RWPE2 (cell line): ENCODE results near the gene AP1S1.
"Not testable (repeated sequence)": the region's sequence is repeated elsewhere in the genome, so short reads cannot be mapped to it uniquely, and the experiment has no call there.

Experiments
- ATAC-seq: fragments of 200-7000 bp; cut with Tn5 transposase; 3 replicates; pipeline ENCODE4 v1.9.1; 2021; ENCODE audit warnings: low read depth
- DNase-seq: peaks from one replicate; pipeline ENCODE4 v3.0.0-alpha.2; 2020; ENCODE audit warnings: low spot score
- H3K27ac ChIP-seq: fragments of 450-650 bp; 2 replicates; pipeline ENCODE4 v1.5.1; 2017; ENCODE audit warnings: mild to moderate bottlenecking; ENCODE audit not compliant: poor library complexity, severe bottlenecking
- H3K27me3 ChIP-seq: fragments of 250-450 bp; sonication (Bioruptor Pico); 2 replicates; pipeline ENCODE4 v1.5.1; 2021; ENCODE audit warnings: mild to moderate bottlenecking, moderate library complexity; ENCODE audit not compliant: insufficient read depth, poor library complexity, severe bottlenecking
- H3K36me3 ChIP-seq: fragments of 250-450 bp; sonication (Bioruptor Pico); 2 replicates; pipeline ENCODE4 v1.5.1; 2020; ENCODE audit warnings: low read depth, mild to moderate bottlenecking, moderate library complexity
- H3K4me1 ChIP-seq: fragments of 250-450 bp; sonication (Bioruptor Pico); 2 replicates; pipeline ENCODE4 v1.5.1; 2021; ENCODE audit warnings: mild to moderate bottlenecking, moderate library complexity; ENCODE audit not compliant: insufficient read depth, poor library complexity, severe bottlenecking
- H3K4me3 ChIP-seq: fragments of 250-450 bp; sonication (Bioruptor Pico); 2 replicates; pipeline ENCODE4 v1.5.1; 2021; ENCODE audit warnings: mild to moderate bottlenecking, moderate library complexity; ENCODE audit not compliant: severe bottlenecking
- H3K9me3 ChIP-seq: fragments of 250-450 bp; sonication (Bioruptor Pico); 2 replicates; pipeline ENCODE4 v1.5.1; 2021; ENCODE audit warnings: mild to moderate bottlenecking, moderate library complexity; ENCODE audit not compliant: severe bottlenecking
- TF ChIP-seq, protein P1 (sequence below): fragments of 450-650 bp; IDR thresholded peaks from one replicate; pipeline ENCODE4 v1.5.1; 2017; ENCODE audit warnings: mild to moderate bottlenecking, moderate library complexity; ENCODE audit not compliant: poor library complexity, severe bottlenecking

Gene AP1S1

DNA sequence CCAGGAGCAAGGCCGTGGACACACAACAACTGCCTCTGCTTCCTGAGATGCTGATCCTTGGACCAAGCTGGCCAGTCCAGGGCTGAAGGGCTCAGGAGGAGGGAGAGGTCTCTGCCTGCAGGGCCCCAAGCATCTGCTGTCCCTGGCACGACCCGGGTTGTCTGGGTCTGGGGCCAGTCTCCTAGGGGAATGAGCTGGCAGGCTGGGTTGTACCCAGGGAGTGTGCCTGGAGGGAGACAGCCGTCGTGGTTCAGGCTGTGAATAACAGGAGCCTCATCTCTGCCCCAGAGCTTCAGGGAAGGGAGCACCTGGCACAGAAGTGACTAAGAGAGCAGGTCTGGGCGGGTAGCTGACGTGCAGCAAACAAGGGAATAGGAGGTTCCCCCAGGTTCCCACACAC lies 45.3 kb upstream of the AP1S1 start:
- Histone ChIP-seq H3K36me3 (no peaks in the 10 kb centered on the region), H3K27ac (peak overlapping the region; percentile 85), H3K9me3 (no peaks in the 10 kb centered on the region), H3K4me3 (no peak overlapping the region), H3K4me1 (peaks cover 15% of the 10 kb centered on the region), H3K27me3 (no peaks in the 10 kb centered on the region)
- ATAC-seq (peak; percentile 99), DNase-seq (peak; percentile 93)
- TF ChIP-seq, protein P1, sequence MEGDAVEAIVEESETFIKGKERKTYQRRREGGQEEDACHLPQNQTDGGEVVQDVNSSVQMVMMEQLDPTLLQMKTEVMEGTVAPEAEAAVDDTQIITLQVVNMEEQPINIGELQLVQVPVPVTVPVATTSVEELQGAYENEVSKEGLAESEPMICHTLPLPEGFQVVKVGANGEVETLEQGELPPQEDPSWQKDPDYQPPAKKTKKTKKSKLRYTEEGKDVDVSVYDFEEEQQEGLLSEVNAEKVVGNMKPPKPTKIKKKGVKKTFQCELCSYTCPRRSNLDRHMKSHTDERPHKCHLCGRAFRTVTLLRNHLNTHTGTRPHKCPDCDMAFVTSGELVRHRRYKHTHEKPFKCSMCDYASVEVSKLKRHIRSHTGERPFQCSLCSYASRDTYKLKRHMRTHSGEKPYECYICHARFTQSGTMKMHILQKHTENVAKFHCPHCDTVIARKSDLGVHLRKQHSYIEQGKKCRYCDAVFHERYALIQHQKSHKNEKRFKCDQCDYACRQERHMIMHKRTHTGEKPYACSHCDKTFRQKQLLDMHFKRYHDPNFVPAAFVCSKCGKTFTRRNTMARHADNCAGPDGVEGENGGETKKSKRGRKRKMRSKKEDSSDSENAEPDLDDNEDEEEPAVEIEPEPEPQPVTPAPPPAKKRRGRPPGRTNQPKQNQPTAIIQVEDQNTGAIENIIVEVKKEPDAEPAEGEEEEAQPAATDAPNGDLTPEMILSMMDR: no peak

DNA sequence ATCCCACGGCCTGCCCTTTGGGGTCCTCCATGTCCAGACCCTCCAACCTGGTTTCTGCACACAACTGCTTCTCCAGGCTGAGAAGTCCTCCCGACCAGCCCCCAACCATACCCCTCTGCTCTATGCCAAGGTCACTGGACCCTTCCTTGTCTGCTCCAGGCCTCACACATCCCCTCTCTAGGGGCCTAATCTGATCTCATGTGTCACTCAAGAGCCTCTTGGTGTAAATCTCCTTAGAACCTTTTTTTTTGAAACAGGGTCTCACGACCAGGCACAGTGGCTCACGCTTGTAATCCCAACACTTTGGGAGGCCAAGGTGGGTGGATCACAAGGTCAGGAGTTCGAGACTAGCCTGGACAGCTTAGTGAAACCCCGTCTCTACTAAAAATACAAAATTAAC lies 44.9 kb upstream of the AP1S1 start:
- H3K9me3 ChIP-seq: no peaks in the 10 kb centered on the region
- ATAC-seq (peak; percentile 24), DNase-seq (no peak)
- no peak overlapping the region for H3K4me3 ChIP-seq
- H3K36me3 ChIP-seq: no peaks in the 10 kb centered on the region
- peaks cover 15% of the 10 kb centered on the region for H3K4me1 ChIP-seq
- H3K27me3 ChIP-seq: no peaks in the 10 kb centered on the region
- H3K27ac ChIP-seq: peak overlapping the region; percentile 85
- TF ChIP-seq, protein P1: no peak

DNA sequence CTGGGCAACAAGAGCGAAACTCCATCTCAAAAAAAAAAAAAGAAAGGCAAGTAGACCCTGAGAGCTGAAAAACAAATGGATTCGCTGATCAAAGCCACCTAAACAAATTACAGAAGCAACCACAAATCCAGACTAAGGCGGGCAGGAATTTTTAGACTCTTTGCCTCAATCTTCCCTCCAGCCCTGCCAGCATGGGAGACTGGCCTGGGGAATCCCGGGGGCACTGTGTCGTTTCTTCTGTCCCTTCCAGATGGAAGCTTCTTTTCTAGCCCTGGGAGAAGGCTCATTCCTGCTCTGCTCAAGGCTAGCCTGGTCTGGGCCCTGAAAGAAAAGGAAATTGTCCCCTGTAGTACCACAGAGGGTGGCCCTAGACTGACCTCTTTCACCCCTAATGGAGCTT lies 43.0 kb upstream of the AP1S1 start:
- TF ChIP-seq, protein P1: no peak
- no peak for DNase-seq
- H3K4me3 ChIP-seq: no peak overlapping the region
- H3K27ac ChIP-seq: peak overlapping the region; percentile 85
- H3K36me3 ChIP-seq: no peaks in the 10 kb centered on the region
- no peak for ATAC-seq
- H3K4me1 ChIP-seq: peaks cover 20% of the 10 kb centered on the region
- no peaks in the 10 kb centered on the region for H3K27me3 ChIP-seq
- no peaks in the 10 kb centered on the region for H3K9me3 ChIP-seq

DNA sequence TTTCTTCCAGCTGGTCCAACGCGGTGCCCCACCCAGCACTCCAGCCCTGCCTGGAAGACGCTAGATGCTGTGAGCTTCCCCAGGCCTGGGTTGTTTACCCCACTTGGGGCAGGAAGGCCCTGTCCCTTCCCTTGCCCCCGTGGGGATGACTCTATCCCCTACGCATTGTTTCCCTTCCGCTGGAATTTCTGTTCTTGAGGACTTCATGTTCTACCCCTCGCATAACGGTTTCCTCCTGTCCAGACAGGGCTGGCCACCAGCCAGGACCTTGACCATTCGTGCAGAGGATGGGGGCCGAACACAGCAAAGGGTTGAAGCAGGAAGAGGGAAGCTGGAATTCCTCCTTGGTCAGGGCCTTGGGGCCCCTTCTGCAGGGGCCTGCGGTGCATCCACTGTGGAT lies 42.0 kb upstream of the AP1S1 start:
- Histone ChIP-seq H3K27me3 (no peaks in the 10 kb centered on the region), H3K4me3 (no peak overlapping the region), H3K4me1 (peaks cover 20% of the 10 kb centered on the region), H3K9me3 (no peaks in the 10 kb centered on the region), H3K36me3 (no peaks in the 10 kb centered on the region), H3K27ac (peak overlapping the region; percentile 85)
- DNase-seq (no peak), ATAC-seq (no peak)
- TF ChIP-seq, protein P1: no peak

DNA sequence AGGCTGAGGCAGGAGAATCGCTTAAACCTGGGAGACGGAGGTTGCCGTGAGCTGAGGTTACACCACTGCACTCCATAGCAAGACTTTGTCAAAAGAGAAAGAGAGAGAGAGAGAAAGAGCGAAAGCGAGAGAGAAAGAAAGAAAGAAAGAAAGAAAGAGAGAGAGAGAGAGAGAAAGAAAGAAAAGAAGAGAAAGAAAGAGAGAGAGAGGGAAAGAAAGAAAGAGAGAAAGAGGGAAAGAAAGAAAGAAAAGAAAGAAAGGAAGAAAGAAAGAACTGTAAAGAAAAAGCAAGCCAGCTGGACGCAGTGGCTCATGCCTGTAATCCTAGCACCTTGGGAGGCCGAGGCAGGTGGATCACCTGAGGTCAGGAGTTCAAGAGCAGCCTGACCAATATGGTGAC lies 41.1 kb upstream of the AP1S1 start:
- H3K27ac ChIP-seq: peak overlapping the region; percentile 85
- not testable (repeated sequence) for DNase-seq, H3K36me3 ChIP-seq, ATAC-seq, H3K27me3 ChIP-seq, H3K4me3 ChIP-seq, H3K9me3 ChIP-seq
- H3K4me1 ChIP-seq: peaks cover 21% of the 10 kb centered on the region
